Common myeloid progenitor, CD34-positive (primary cell): ENCODE data around the gene OGFOD3.

Experiments
- CTCF ChIA-PET: fragments of 350-600 bp; sonication (Branson Sonifier 250); formaldehyde crosslinking; loops from one replicate; lab custom pipeline; 2021; ENCODE audit warnings: antibody characterized with exemption; lab: Charles Lee
- POLR2A ChIA-PET: fragments of 350-600 bp; sonication (Branson Sonifier 250); formaldehyde crosslinking; loops from one replicate; lab custom pipeline; 2021; ENCODE audit warnings: antibody characterized with exemption; lab: Charles Lee
- DNase-seq, 3 donors: peaks; one replicate each; pipeline versions ENCODE4 v3.0.0 to v3.0.0-alpha.2; 2013
- H3K27ac ChIP-seq, 2 experiments: 1 replicate in 1 of 2; 2 replicates in 1 of 2; pipeline ENCODE4 v1.7.0; 2013; ENCODE audit warnings: inconsistent platforms in 2 of 2, low read length in 2 of 2, mild to moderate bottlenecking in 2 of 2, low read depth in 1 of 2, moderate library complexity in 1 of 2; ENCODE audit not compliant: severe bottlenecking in 2 of 2, insufficient read depth in 1 of 2, poor library complexity in 1 of 2
- H3K27me3 ChIP-seq, 5 experiments: replicated peaks in 2 of 5; 1 replicate in 3 of 5; 2 replicates in 2 of 5; pipeline versions ENCODE4 v1.6.1 to v1.7.0; 2013; ENCODE audit warnings: low read length in 4 of 5, mild to moderate bottlenecking in 2 of 5, moderate library complexity in 2 of 5, inconsistent platforms in 1 of 5; ENCODE audit not compliant: insufficient read depth in 5 of 5, control insufficient read depth in 4 of 5
- H3K36me3 ChIP-seq, 4 experiments: 1 replicate in 2 of 4; 2 replicates in 2 of 4; pipeline versions ENCODE4 v1.6.1 to v1.7.0; 2013; ENCODE audit warnings: low read length in 3 of 4, control low read depth in 1 of 4, mild to moderate bottlenecking in 1 of 4; ENCODE audit not compliant: control insufficient read depth in 4 of 4, insufficient read depth in 4 of 4
- H3K4me1 ChIP-seq, 4 experiments: 1 replicate in 3 of 4; 2 replicates in 1 of 4; pipeline versions ENCODE4 v1.6.1 to v1.7.1; 2013; ENCODE audit warnings: low read length in 3 of 4, mild to moderate bottlenecking in 3 of 4, control low read depth in 1 of 4, inconsistent platforms in 1 of 4, moderate library complexity in 1 of 4; ENCODE audit not compliant: control insufficient read depth in 4 of 4, insufficient read depth in 4 of 4; ENCODE audit errors: control extremely low read depth in 1 of 4
- H3K4me3 ChIP-seq, 7 experiments: 1 replicate in 4 of 7; 2 replicates in 3 of 7; pipeline versions ENCODE4 v1.5.1 to v1.7.0; 2013; ENCODE audit warnings: mild to moderate bottlenecking in 7 of 7, low read length in 6 of 7, moderate library complexity in 6 of 7, inconsistent platforms in 2 of 7, low read depth in 2 of 7, control low read depth in 1 of 7; ENCODE audit not compliant: insufficient read depth in 4 of 7, control insufficient read depth in 1 of 7; ENCODE audit errors: extremely low read depth in 1 of 7
- H3K9me3 ChIP-seq, 5 experiments: 1 replicate in 4 of 5; 2 replicates in 1 of 5; pipeline versions ENCODE4 v1.6.1 to v1.7.1; 2013; ENCODE audit warnings: low read length in 4 of 5, mild to moderate bottlenecking in 2 of 5, inconsistent platforms in 1 of 5, low read depth in 1 of 5, moderate library complexity in 1 of 5; ENCODE audit not compliant: control insufficient read depth in 4 of 5, insufficient read depth in 2 of 5; ENCODE audit errors: control extremely low read depth in 1 of 5
- WGBS: methylation state at CpG from one replicate; pipeline ENCODE4 v1.1.5; 2013; ENCODE audit not compliant: insufficient coverage; 5-methylcytosine and 5-hydroxymethylcytosine counted together

OGFOD3 gene

DNA sequence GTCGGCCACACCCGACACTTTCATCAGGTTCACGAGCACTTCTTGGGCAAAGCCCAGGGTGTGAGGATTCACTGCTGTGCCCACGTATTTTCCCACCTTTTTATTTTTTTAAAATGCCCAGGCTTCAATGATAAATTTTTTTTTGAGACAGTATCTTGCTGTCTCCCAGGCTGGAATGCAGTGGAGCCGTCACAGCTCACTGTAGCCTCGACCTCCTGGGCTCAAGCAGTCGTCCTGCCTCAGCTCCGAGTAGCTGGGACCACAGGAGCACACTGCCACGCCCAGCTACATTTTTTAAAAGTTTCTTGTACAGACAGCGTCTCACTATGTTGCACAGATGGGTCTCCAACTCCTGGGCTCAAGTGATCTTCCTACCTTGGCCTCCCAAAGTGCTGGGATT lies 29.0 kb downstream of the OGFOD3 start:
- no peak for DNase-seq
- Histone ChIP-seq H3K27ac (no peak overlapping the region), H3K9me3 (no peaks in the 10 kb centered on the region), H3K4me1 (peaks cover 0 to 10% (median 9%) of the 10 kb centered on the region in 4 experiments), H3K4me3 (no peak overlapping the region), H3K36me3 (peaks cover 4 to 23% (median 13%) of the 10 kb centered on the region in 4 experiments), H3K27me3 (peaks cover 0 to 28% (median 10%) of the 10 kb centered on the region in 5 experiments)
- ChIA-PET CTCF (no interaction called here), POLR2A (no interaction called here)
- 92% methylated on average over 10 of the region's 10 CpGs for WGBS

DNA sequence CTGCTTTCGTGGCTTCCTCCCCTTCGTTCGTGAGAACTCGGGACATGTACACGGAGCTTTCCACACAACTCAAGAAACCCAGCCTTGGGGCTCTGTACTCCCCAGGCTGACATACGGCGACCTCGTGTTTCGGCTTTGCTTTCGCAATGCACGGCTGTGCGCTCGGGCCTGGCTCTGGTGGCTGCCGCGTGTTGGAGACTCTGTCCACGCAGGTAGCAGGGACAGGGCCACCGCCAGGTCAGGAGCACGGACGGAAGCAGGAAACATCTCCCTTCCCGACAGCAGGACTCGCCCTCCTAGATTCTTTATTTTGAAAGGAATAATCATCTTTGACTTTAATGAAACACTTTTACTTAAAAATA lies 29.5 kb downstream of the OGFOD3 start:
- Histone ChIP-seq H3K27me3 (peaks cover 0 to 33% (median 10%) of the 10 kb centered on the region in 5 experiments), H3K4me1 (peaks cover 0 to 10% (median 9%) of the 10 kb centered on the region in 4 experiments), H3K27ac (no peak overlapping the region), H3K9me3 (no peaks in the 10 kb centered on the region), H3K36me3 (peaks cover 4 to 21% (median 12%) of the 10 kb centered on the region in 4 experiments), H3K4me3 (no peak overlapping the region)
- ChIA-PET CTCF (no interaction called here), POLR2A (no interaction called here)
- no peak for DNase-seq
- WGBS: 92% methylated on average over 16 of the region's 21 CpGs

DNA sequence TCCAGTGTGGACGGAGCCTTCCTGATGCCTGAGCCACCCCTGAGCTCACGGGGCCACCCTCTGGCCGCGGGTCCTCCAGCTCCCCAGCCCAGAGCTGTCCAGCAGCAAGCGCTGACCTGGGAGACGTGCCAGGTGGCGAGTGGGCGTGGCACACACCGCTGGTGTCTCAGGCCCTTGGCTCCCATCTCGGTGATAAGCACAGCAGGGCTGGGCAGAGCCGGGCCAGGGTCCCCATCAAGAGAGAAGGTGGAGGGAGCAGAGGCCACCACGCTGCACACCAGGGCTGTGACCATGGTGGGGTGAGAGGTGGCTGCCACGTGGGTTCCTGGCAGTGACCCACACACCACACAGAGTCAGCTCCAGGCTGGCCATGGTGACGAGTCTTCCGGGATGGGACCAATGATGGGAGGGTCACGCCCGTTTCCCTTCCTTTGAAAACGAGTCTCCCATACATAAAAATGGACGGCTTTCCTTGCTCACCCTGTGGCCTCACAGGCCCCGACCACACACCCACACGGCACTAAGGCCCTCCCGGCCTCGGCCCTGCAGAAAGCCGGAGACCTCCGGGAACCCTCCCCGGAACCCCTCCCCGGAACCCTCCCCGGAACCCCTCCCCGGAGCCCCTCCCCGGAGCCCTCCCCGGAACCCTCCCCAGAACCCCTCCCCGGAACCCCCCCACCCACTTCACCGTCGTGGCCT lies 30.0 kb downstream of the OGFOD3 start:
- peaks cover 4 to 17% (median 11%) of the 10 kb centered on the region in 4 experiments for H3K36me3 ChIP-seq
- CTCF ChIA-PET: interaction anchor here (0.7 kb wide), 1 partner anchor 36 kb away, joined by 3 read pairs; no protein-coding TSS in a partner anchor
- 87% methylated on average over 18 of the region's 34 CpGs for WGBS
- no peak overlapping the region for H3K4me3 ChIP-seq
- H3K4me1 ChIP-seq: peaks cover 0 to 10% (median 9%) of the 10 kb centered on the region in 4 experiments
- POLR2A ChIA-PET: no interaction called here
- peaks cover 0 to 38% (median 10%) of the 10 kb centered on the region in 5 experiments for H3K27me3 ChIP-seq
- H3K27ac ChIP-seq: no peak overlapping the region
- H3K9me3 ChIP-seq: no peaks in the 10 kb centered on the region
- DNase-seq: no peak

DNA sequence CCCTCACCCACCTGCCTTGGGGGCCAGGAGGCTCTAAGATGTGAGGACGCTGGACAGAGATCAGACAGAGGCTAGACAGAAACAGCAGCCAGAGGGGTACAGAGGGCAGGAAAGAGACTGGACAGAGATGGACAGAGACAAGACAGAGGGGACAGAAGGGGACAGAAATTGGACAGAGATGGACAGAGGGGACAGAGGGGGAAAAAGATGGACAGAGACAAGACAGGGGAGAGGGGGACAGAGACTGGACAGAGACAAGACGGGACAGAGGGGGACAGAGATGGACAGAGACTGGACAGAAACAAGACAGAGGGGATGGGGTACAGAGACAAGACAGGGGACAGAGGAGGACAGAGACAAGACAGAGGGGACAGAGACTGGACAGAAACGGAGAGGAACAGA lies 30.7 kb downstream of the OGFOD3 start:
- Histone ChIP-seq H3K27me3 (peaks cover 0 to 42% (median 10%) of the 10 kb centered on the region in 5 experiments), H3K4me1 (peaks cover 0 to 10% (median 9%) of the 10 kb centered on the region in 4 experiments), H3K9me3 (no peaks in the 10 kb centered on the region), H3K27ac (no peak overlapping the region), H3K36me3 (peaks cover 0 to 12% (median 7%) of the 10 kb centered on the region in 4 experiments), H3K4me3 (no peak overlapping the region)
- CTCF ChIA-PET: no interaction called here
- no peak for DNase-seq
- POLR2A ChIA-PET: no interaction called here
- 70% methylated on average over 3 of the region's 3 CpGs for WGBS

DNA sequence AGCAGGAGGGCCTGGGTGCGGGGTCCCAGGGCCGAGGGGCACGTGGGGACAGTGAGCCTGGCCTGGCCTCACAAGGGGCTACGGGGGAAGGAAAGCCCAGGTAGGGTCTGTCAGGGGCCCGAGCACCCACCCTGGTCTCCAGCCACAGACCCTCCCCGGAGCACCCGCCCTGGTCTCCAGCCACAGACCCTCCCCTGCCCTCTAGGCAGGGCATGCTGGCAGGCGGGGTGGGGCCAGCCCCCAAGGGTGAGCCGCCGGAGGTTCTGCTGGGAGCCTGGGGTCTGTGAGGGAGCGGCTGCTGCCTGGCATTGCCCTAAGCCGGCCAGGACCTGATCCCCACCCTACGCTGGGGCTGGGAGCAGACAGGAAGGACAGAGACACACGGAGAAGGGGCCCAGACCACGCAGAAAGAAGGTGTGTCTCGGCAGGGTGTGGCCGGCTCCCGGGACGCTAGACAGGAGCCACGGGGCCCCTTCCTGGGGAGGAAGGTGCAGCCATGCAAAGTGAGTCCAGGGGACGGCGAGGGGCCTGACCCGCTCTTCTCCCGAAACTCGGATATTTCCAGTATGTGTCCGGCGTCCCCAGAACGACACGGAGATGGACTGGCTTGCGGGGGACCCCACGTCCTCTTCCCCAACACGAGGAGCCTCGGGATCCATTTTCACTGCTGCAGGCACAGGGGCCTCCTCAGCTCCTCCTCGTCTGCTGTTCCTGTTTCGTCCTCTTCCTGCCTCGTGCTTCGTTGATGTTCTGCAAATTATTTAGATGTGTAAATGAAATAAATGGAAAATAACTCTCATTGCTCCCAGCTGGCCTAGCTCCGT lies 31.3 kb downstream of the OGFOD3 start:
- WGBS: 45% methylated on average over 27 of the region's 38 CpGs
- POLR2A ChIA-PET: no interaction called here
- Histone ChIP-seq H3K4me3 (no peak overlapping the region), H3K4me1 (peaks cover 0 to 10% (median 9%) of the 10 kb centered on the region in 4 experiments), H3K9me3 (no peaks in the 10 kb centered on the region), H3K27ac (no peak overlapping the region), H3K27me3 (peaks cover 0 to 42% (median 10%) of the 10 kb centered on the region in 5 experiments), H3K36me3 (peaks cover 0 to 7% (median 5%) of the 10 kb centered on the region in 4 experiments)
- peak in 1 of 3 donors; percentile 31 for DNase-seq
- CTCF ChIA-PET: no interaction called here

DNA sequence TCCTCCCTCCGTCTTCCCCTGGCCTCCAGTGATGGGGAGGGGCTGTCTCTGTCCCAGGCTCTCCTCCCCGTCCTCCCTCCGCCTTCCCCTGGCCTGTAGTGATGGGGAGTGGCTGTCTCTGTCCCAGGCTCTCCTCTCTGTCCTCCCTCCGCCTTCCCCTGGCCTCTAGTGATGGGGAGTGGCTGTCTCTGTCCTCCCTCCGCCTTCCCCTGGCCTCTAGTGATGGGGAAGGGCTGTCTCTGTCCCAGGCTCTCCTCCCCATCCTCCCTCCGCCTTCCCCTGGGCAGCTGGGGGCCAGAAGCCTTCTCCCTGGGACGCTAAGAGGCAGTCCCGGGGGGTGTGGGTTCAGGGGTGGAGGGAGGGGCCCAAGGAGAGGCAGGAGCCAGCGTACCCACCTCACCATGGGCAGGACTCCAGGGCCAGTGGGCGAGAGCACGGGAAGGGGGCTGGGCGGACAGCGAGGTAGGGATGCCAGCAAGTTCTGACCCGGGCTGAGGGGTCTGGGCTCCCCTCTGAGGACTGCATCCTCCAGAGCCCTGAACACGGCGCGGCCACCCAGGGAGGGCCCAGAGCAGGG lies 32.0 kb downstream of the OGFOD3 start:
- no peak for DNase-seq
- CTCF ChIA-PET: no interaction called here
- Histone ChIP-seq H3K4me1 (peaks cover 0 to 10% (median 9%) of the 10 kb centered on the region in 4 experiments), H3K27me3 (peaks cover 0 to 45% (median 11%) of the 10 kb centered on the region in 5 experiments), H3K4me3 (no peak overlapping the region), H3K27ac (no peak overlapping the region), H3K36me3 (peaks cover 0 to 3% (median 1%) of the 10 kb centered on the region in 4 experiments), H3K9me3 (no peaks in the 10 kb centered on the region)
- POLR2A ChIA-PET: no interaction called here
- 88% methylated on average over 9 of the region's 17 CpGs for WGBS
